Stimulated activated CD8-positive, alpha-beta memory T cell treated with anti-CD3 and anti-CD28 coated beads, Interleukin-15, amount 100 ng/mL, for 4 hours (primary cell): ENCODE measurements around the gene FAM236D.
"Not testable (repeated sequence)": the region's sequence is repeated elsewhere in the genome, so short reads cannot be mapped to it uniquely, and the experiment has no call there.

ENCODE experiments used
- DNase-seq, 2 donors: peaks; one replicate each; pipeline ENCODE4 v3.0.0-alpha.2; 2020; ENCODE audit warnings: low read depth in 2 of 2

Gene FAM236D

DNA sequence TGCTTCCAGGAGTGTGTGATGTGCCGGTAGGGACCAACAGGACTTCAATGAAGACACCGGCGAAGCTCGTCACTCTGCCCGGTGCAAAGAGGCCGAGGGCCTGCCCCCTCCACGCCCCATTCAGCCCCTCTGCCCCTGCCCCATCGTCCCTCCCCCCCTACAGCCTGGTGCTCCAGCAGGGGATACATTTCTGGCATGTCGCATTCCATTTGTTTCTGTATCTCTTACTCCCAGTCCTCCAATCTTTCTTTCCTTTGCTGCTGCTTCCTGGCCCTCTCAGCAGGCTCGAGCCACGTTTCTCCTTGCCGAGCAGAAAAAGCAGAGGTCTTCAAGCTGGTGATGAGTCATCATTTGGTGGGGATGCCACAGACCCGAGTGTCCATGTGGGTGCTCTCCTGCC, at the start of gene FAM236D:
FAM236D (minus strand) TSS at position 101 of the 400 bp plus-strand sequence; CDS start at position 1, 100 bp downstream.
- not testable (repeated sequence) for DNase-seq

GRCh38 chrX:72837532-72837931, 29.5 kb upstream of the FAM236D start:
- DNase-seq: not testable (repeated sequence)

- DNase-seq: not testable (repeated sequence)
Observed at GRCh38 chrX:72830701-72831100, 22.7 kb upstream of the FAM236D start.

GRCh38 chrX:72790390-72790789, 17.6 kb downstream of the FAM236D start:
- not testable (repeated sequence) for DNase-seq

DNA sequence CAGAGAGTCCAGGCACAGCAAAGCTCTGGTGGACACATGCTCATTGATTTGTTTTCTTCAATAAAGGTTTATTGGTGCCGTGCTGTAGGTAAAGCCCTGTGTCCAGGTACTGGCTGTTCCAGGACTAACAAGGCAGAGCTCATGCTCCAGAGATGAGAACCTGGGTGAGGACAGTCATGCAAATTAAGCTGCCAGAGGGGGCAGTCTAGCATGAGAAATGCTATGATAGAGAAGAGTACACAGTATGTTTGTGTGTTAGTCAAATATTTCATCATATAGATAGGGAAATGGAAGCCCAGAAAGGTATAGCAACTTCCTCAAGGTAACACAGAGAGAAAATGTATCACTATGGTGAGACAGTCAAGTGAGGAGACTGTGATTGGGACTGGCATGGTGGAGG, 19.9 kb downstream of the FAM236D start:
- DNase-seq: not testable (repeated sequence)

GRCh38 chrX:72783964-72784363, 24.0 kb downstream of the FAM236D start:
- not testable (repeated sequence) for DNase-seq

- DNase-seq: not testable (repeated sequence)
Observed at GRCh38 chrX:72783365-72783936, 24.6 kb downstream of the FAM236D start.

- not testable (repeated sequence) for DNase-seq
Observed at GRCh38 chrX:72782560-72782959, 25.4 kb downstream of the FAM236D start, which contains the start of gene FAM236B. Gene FAM236B, minus strand, starts transcription at chrX:72782660. Its CDS starts 100 bp downstream, at chrX:72782560.

DNA sequence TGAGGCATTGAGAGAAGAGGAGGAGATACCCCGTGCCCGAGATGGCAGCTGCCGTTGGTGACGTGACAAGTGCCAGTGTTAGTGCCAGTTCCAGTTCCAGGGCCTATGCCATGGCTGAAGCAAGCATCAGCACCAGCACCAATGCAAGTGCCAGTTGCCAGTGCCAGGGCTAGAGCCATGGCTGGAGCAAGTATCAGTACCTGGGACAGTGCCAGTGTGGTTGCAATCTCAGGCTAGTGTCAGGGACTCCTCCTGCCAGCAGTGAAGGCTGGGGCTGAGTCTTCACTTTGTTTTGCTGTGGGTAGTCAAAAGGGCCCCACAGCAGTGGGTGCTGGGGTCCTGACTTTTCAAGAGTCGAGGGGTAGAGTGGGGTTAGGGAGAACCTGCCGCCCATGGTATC, 29.9 kb downstream of the FAM236D start:
- not testable (repeated sequence) for DNase-seq

DNA sequence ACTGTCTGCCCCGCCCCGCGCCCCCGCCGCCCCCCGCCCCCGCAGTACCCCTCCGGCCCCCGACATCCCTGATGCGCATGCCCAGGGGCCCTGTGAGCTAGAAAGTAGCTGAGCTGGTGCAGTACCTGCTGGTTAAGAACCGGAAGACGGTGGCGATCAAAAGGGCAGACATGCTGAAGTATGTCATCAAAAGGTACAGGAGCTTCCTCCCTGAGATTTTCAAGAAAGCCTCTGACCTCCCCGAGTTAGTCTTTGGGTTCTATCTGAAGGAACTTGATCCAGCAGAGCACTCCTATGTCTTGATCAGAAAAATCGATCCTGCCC, 30.6 kb downstream of the FAM236D start:
- not testable (repeated sequence) for DNase-seq

DNA sequence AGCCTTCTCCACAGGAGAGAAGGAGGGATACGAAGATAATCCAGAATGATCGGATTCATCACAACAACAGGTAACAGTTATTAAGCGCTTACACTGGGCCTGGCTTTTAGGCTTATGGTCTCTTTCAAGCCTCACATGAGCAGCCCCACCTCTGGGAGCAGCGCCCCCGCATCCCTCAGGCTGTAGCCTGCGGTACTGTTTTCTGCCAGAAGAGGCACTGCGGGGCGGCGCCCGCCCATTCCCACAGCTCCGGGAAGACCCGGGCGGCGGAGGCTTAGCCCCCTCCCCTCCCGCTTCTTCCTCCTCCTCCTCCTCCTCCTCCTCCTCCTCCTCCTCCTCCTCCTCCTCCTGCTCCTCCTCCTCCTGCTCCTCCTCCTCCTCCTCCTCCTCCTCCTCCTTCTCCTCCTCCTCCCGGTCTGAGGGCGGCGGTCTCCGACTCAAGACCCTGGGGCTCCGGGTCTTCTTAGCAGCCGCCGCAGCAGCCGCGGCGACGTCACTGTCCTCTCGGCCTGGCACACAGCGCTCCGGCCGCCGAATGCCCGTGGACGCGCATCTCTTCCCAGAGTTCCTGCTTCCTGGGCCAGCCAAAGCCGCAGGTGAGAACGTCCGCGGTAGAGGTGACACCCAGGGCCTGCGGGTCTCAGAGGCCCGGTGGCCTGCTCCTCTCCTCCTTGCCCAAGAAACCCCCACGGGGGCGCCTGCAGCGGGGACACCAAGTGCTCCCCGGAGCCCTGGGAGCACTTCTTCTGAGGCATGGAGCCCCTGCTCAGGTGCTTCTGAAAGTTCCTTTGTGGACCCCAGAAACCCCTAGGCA, 31.1 kb downstream of the FAM236D start, which contains the start of gene DMRTC1B:
DMRTC1B (plus strand) TSS at position 238 of the 814 bp plus-strand sequence. CDS start 68,246 bp downstream, outside the sequence.
- not testable (repeated sequence) for DNase-seq

- not testable (repeated sequence) for DNase-seq
Observed at GRCh38 chrX:72760454-72760853, 47.6 kb downstream of the FAM236D start.
